Measurements from ENCODE around the gene FRMD4A.
"Not testable (repeated sequence)": the region's sequence is repeated elsewhere in the genome, so short reads cannot be mapped to it uniquely, and the experiment has no call there.

The FRMD4A gene

GRCh38 chr10:13767148-13767547 lies 563.6 kb downstream of the FRMD4A start:
- not testable (repeated sequence) for FAIRE-seq

GRCh38 chr10:13765641-13766341 lies 564.9 kb downstream of the FRMD4A start:
- FAIRE-seq, result no peak

GRCh38 chr10:13761490-13762091 lies 569.1 kb downstream of the FRMD4A start:
- FAIRE-seq, result no peak

- FAIRE-seq, result no peak
These were observed 571.6 kb downstream of the FRMD4A start for GRCh38 chr10:13759168-13759567.

- FAIRE-seq, result no peak
These were observed 572.0 kb downstream of the FRMD4A start for GRCh38 chr10:13758756-13759155.

GRCh38 chr10:13758312-13758711 lies 572.4 kb downstream of the FRMD4A start:
- FAIRE-seq, result no peak

GRCh38 chr10:13754277-13754676 lies 576.4 kb downstream of the FRMD4A start:
- FAIRE-seq, result no peak

- FAIRE-seq, result no peak
These were observed 579.4 kb downstream of the FRMD4A start for GRCh38 chr10:13751191-13751764.

GRCh38 chr10:13750299-13751190 lies 580.2 kb downstream of the FRMD4A start:
- FAIRE-seq, result no peak

GRCh38 chr10:13745271-13745670 lies 585.5 kb downstream of the FRMD4A start:
- no peak for FAIRE-seq

- no peak for FAIRE-seq
These were observed 586.8 kb downstream of the FRMD4A start for GRCh38 chr10:13743963-13744362.

GRCh38 chr10:13743101-13743693 lies 587.5 kb downstream of the FRMD4A start:
- no peak for FAIRE-seq

- FAIRE-seq, result no peak
These were observed 589.3 kb downstream of the FRMD4A start for GRCh38 chr10:13741438-13741837.

GRCh38 chr10:13740461-13740860 lies 590.3 kb downstream of the FRMD4A start:
- no peak for FAIRE-seq

- no peak for FAIRE-seq
These were observed 591.5 kb downstream of the FRMD4A start for GRCh38 chr10:13739183-13739582.

- no peak for FAIRE-seq
These were observed 594.2 kb downstream of the FRMD4A start for GRCh38 chr10:13736506-13736905.

GRCh38 chr10:13734151-13734550 lies 596.6 kb downstream of the FRMD4A start:
- FAIRE-seq, result no peak

- no peak for FAIRE-seq
These were observed 597.7 kb downstream of the FRMD4A start for GRCh38 chr10:13733071-13733470.

GRCh38 chr10:13732465-13732881 lies 598.3 kb downstream of the FRMD4A start:
- no peak for FAIRE-seq

- FAIRE-seq, result no peak
These were observed 598.9 kb downstream of the FRMD4A start for GRCh38 chr10:13731799-13732198.

- no peak for FAIRE-seq
These were observed 599.8 kb downstream of the FRMD4A start for GRCh38 chr10:13730956-13731355.

GRCh38 chr10:13730306-13730652 lies 600.4 kb downstream of the FRMD4A start:
- no peak for FAIRE-seq
